Measurements from ENCODE around the gene MUC5B.
"Not testable (repeated sequence)": the region's sequence is repeated elsewhere in the genome, so short reads cannot be mapped to it uniquely, and the experiment has no call there.

The MUC5B gene

DNA sequence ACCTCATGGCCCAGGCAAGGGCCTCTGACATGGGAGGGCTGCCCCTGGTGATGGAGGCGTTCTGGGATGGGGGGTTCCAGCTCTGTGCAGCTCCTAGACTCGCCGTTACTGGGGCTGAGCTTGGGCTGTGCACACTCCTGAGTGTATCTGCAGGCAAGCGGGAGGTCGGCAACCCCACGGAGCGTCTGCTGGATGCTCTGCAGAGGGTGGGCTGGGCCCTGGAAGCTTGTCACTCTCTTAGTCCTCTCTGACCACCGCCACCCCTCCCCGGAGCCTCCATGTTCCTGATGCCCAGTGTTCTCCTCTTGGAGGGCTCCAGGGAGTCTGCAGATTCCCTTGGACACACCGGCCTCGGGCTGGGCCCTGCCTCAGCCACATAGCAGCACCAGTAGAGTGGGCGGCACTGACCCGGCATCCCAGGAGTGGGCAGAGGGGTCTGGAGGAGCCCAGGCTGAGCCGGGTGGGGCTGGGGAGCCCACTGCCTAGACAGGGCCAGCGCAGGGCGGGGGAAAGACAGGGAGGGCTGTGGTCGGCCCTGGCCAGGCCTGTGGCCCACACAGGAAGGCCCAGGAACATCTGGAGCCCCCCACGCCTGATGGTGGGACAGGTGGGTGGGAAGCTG is 20.6 kb upstream of the MUC5B start:
- DNase-seq (ENCODE audit: low spot score), result peak; percentile 66

DNA sequence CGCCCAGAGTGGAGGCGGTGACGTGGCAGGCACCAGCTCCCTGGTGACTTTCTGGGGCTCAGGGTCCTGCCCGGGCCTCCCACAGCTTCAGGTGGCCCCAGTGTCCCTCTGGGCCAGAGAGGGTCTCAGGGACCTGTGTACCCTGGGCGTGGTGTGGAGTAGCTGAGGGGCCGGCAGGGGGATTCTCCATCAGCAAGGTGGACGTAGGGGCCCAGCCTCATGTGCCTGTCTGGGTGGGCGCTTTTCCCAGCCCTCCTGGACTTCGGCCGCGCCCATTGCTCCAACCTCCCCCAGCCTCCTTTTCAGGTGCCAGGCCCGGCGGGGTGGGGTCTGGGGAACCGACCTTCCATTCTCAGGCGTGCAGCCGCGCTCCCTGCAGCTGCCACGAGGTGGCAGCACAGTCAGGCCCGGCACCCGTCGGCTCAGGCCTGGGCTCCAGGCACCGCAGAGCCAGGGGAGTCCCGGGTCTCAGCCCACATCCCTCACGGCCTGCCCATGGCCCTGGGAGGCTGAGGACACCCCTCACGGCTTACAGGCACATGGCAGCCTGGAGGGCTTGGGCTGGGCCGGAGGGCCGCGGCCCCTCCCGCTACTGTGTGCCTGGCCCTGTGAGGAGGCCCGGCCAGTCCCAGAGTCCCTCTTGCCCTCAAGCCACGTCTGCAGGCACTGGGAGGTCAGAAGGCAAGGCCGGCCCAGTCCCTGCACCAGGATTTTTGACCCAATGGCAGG is 19.9 kb upstream of the MUC5B start:
- peak; percentile 93 for DNase-seq (ENCODE audit: low spot score)

DNA sequence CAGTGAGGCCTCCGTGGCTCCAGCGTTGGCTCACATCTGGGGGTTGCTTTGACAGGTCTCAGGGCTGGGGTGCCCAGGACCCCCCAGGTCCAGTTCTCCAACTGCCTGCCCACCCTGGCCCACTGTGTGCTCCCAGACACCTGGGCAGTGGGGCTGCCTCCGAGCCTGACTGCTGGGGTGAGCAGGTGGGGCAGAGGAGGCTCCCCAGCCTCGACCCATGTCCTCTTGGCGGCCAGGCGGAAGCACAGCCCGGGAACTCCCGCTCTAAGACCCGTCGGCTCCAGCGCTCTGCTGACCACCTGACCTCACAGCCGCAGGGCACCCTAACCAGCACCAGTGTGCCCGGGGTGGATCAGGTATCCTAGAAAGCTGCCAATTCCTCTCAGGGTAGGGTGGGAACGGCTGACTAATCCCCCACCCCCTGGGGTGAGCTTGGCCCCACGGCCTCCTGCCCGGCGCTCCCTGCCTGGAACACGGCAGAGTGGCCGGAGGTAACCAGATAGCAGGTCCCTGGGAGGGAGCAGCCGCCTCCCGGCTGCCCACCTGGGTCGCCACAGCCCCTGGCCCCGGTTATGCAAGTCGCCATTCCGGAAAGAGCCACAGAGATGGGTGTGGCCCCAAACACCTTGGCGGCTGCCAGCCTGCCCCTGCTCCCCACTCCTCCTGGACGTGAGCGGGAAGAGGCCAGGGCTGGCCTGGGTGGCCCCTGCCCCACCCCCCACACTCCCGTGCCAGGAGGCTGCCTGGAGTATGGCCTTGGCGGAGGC is 19.2 kb upstream of the MUC5B start:
- peak; percentile 33 for DNase-seq (ENCODE audit: low spot score)

DNA sequence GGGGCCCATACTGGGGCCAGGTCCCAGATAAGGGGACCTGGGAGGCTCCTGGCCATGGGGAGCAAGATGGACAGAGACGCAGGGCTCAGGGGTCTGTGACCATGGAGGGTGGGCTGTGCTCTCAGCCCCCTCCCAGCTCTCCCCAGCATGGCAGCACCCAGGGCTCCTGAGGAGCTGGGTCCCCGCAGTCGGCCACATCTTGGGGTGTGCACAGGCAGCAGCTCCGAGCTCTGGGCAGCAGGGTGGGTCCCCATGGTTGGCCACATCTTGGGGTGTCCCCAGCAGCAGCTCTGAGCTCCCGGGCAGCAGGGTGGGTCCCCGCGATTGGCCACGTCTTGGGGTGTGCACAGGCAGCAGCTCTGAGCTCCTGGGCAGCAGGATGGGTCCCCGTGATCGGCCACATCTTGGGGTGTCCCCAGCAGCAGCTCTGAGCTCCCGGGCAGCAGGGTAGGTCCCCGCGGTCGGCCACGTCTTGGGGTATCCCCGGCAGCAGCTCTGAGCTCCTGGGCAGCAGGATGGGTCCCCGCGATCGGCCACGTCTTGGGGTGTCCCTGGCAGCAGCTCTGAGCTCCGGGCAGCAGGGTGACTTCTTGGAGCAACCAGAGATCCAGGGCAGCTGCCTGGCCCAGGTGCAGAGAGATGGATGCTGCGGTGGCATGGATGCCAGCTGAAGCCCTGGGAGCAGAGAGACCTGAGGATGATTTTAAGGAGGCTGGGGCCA is 18.3 kb upstream of the MUC5B start:
- no peak for DNase-seq (ENCODE audit: low spot score)

- no peak for DNase-seq (ENCODE audit: low spot score)
These were observed 17.5 kb upstream of the MUC5B start for GRCh38 chr11:1205121-1205986.

GRCh38 chr11:1205987-1206331 is 16.9 kb upstream of the MUC5B start:
- no peak for DNase-seq (ENCODE audit: low spot score)

DNA sequence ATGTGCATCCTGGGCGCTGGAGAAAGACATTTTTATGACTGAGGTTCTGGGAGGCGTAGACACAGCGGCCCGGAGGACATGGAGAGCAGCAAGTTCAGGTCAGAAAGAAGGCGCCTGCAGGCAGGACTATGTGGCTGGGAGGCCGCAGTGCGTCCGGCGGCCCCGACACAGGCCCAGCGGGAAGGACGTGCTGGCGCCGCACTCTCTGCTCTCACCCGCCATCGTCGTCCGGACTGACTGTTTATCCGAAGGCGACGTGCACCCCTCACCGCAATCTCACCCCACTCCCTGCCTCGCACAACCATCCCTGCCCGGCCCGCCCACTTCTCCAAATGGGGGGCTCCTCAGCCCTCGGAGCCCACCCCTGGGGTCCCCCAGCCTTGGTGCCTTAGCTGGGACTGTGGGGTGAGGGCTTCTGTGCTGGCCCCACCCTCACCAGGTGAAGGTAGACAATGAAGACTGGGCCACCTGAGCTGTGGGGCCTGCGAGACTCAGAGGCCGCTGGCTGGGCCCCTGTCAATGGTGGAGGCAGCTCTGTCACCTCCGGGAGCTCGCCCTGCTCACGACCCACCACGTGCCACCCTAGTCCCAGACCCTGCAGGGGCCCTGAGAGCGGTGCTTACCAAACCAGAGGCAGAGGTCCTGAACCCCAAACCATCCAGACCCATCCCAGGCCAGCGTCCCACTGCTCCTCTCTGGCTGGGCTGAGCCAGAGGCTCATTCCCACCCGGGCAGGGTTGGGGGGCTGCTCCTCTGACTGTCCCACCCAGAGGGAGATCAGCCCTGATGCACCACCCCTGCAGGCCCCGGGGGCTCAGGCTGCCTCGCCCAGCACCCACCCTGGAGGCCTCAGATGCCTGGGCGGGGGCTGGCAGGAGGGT is 16.2 kb upstream of the MUC5B start:
- no peak for DNase-seq (ENCODE audit: low spot score)

- DNase-seq (ENCODE audit: low spot score), result no peak
These were observed 15.3 kb upstream of the MUC5B start for GRCh38 chr11:1207401-1208143.

DNA sequence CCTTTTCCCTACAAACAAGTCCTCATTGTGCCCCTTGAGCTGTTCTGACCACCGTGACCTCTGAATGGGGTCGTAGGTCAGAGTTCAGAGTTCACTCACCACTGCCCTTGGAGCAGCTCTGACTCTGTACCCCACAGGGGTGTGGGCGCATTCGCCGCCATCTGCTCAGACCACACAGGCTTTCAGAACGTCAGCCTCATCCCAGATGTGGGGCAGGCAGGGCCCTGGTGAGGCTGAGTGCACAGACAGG is 14.8 kb upstream of the MUC5B start:
- DNase-seq (ENCODE audit: low spot score), result no peak

DNA sequence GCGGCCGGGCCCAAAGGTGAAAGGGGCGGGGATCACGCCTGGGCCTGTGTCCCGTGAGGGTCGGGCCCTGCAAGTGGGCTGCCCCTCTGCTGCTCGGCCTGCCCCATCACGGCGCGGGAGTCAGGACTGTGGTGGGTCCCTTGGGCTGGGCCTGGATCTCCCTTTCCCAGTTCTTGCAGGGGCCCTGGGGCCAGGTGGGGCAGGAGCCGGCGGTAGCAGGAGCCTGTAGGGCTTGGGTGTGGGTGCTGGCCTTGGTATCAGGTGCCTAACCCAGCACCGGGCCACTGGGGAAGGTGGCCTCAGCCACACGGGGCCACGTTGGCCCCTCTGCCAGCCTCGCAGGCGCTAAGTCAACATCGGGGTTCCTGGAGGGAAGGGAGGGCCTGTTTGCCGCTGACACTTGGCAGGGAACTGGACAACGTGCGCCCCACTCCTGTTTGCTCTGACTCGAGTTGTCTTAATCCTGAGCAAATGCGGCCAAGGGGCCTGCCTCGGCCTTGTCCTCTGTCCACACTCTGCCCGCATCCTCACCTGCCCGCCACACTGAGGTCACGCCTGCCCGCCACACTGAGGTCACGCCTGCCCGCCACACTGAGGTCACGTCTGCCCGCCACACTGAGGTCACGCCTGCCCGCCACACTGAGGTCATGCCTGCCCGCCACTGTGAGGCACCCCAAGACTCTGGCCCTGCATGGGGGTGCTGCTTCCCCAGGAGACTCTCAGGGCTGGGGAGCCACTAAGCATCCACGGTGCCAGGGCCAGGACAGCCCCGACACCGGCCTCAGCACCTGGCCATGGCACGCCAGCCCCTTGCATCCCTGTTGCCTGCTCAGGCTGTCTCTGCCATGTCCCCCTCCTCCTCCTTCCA is 14.2 kb upstream of the MUC5B start:
- DNase-seq (ENCODE audit: low spot score), result no peak

GRCh38 chr11:1209371-1210057 is 13.4 kb upstream of the MUC5B start:
- no peak for DNase-seq (ENCODE audit: low spot score)

DNA sequence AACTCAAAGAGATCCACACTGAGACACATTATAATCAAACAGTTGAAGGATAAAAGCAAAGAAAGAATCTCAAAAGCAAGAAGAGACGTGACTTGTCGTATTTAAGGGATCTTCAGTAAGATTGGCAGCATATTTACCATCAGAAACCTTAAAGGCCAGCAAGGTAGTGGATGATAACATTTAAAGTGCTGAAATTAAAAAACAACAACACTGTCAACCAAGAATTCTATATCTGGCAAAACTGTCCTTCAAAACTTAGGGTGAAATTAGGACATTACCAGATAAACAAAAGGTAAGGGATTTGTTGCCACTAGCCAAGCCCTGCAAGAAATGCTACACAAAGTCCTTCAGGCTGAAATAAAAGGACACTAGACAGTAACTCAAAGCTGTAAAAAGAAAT is 11.0 kb upstream of the MUC5B start:
- DNase-seq (ENCODE audit: low spot score), result no peak

DNA sequence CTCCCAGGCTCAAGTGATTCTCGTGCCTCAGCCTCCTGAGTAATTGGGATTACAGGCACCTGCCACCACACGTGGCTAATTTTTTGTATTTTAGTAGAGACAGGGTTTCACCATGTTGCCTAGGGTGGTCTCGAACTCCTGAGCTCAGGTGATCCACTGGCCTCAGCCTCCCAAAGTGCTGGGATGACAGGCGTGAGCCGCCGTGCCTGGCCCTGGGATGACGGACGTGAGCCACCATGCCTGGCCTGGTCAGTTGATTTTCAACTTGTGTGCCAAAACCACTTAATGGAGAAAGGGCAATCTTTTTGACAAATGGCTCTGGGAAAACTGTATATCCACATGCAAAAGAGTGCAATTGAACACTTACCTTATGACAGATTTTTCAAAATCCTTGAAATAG is 7.0 kb upstream of the MUC5B start:
- not testable (repeated sequence) for DNase-seq (ENCODE audit: low spot score)

GRCh38 chr11:1217151-1217550 is 5.7 kb upstream of the MUC5B start:
- no peak for DNase-seq (ENCODE audit: low spot score)

DNA sequence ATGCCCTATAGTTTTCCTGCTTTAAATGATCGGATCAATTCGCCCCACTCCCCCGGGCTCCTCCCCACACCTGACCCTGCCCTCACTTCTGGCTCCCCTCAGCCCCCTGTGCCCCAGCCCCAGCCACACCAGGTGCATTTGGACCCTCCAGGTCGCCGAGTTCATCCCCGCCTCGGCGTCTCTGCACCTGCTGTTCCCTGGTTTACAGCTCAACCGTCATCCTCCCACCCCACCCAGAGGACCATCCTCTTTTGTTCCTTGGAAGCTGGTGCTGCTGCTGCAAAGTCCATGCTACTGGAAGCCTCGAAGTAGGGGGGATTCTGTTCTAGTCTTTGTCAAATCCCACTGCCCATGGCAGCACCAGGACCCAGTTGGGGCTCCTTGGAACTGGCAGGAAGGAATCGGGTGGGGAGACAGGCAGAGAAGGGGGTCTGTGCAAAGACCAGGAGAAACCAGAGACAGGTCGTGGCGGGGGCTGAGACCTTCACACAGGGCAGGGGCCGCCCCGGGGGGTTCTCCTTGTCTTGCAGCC is 4.5 kb upstream of the MUC5B start:
- no peak for DNase-seq (ENCODE audit: low spot score)

DNA sequence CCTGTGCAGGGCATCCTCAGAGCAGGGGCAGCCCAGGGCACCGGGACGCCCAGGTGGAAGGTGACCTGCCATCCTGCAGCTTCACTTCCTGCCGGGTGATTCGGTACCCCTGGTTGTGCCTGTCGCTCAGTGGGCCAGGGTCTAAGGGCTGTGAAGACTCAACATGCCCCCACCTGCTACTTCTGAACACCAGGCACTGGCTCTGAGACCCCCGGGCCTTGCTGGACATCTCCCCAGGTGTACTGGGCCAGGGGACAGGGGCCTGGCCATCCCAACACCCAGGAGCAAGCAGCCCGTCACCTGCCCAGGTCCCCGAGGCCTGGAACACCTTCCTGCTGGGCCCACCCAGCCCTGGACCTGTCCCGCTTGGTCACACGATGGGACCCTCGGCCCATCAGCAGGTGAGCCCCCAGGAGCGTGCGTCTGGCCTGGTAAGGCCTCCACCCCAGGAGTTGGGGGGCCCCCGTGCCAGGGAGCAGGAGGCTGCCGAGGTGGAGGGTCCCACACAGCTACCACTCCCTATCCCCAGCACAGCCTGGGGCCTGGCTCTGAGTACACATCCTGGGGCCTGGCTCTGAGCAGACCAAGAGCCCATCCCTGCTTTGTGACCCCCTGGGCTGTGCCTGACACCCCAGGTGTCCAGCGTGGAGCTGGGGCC is 3.9 kb upstream of the MUC5B start:
- DNase-seq (ENCODE audit: low spot score), result peak; percentile 30

DNA sequence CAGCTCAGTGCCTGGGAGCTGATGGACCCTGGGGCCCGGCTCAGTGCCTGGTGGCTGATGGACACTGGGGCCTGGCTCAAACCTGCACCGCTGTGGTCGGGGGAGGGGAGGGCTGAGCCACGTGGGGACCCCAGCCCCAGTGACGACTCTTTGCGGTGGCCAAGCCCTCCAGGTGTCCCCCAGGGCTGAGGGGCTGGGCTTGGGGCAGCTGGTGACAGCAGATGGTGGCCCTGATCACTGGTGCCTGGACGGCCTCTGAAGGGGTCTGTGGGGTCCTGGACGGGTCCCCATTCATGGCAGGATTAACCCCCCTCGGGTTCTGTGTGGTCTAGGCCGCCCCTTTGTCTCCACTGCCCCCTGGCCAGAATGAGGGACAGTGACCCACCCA is 3.4 kb upstream of the MUC5B start:
- peak; percentile 20 for DNase-seq (ENCODE audit: low spot score)
